Activated CD8-positive, alpha-beta memory T cell treated with anti-CD3 and anti-CD28 coated beads, Interleukin-2, amount 10 ng/mL, durations not matched to agents 7 days and 5 days (primary cell): Measurements from ENCODE around the gene LIMS1. TPM values are rescaled to one million over a fixed set of nuclear protein-coding genes. Genes with fewer than 3 reads are reported as not detected.
"Not testable (repeated sequence)": the region's sequence is repeated elsewhere in the genome, so short reads cannot be mapped to it uniquely, and the experiment has no call there.

Experiments used
- ATAC-seq: fragments of 150-1000 bp; cut with Tn5 transposase; one replicate; pipeline ENCODE4 v1.10.0; 2021; ENCODE audit warnings: moderate library complexity
- CTCF ChIA-PET: fragments of 350-600 bp; sonication (Branson Sonifier 250); formaldehyde crosslinking; loops from one replicate; lab custom pipeline; 2021; ENCODE audit warnings: antibody characterized with exemption; lab: Charles Lee
- DNase-seq: peaks from one replicate; pipeline ENCODE4 v3.0.0-alpha.2; 2020
- H3K27ac Mint-ChIP-seq: one replicate; pipeline ENCODE4 v1.8.0; 2021; ENCODE audit warnings: mild to moderate bottlenecking, mixed read lengths
- H3K27me3 Mint-ChIP-seq: one replicate; pipeline ENCODE4 v1.8.0; 2021; ENCODE audit warnings: mixed read lengths
- H3K36me3 Mint-ChIP-seq: one replicate; pipeline ENCODE4 v1.8.0; 2021; ENCODE audit warnings: mild to moderate bottlenecking, mixed read lengths
- H3K4me1 Mint-ChIP-seq: one replicate; pipeline ENCODE4 v1.8.0; 2021; ENCODE audit warnings: mixed read lengths
- H3K4me3 Mint-ChIP-seq: one replicate; pipeline ENCODE4 v1.8.0; 2021; ENCODE audit warnings: mild to moderate bottlenecking, moderate library complexity, mixed read lengths
- H3K9me3 Mint-ChIP-seq: one replicate; pipeline ENCODE4 v1.8.0; 2022; ENCODE audit warnings: low read depth, mixed read lengths
- total RNA-seq, 2 experiments: library from RNA; stranded (reverse); gene quantifications; one replicate each; pipeline ENCODE4 v1.2.3, GENCODE V29; 2021

Gene LIMS1, protein sequence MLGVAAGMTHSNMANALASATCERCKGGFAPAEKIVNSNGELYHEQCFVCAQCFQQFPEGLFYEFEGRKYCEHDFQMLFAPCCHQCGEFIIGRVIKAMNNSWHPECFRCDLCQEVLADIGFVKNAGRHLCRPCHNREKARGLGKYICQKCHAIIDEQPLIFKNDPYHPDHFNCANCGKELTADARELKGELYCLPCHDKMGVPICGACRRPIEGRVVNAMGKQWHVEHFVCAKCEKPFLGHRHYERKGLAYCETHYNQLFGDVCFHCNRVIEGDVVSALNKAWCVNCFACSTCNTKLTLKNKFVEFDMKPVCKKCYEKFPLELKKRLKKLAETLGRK
- total RNA-seq, result 10 to 100 TPM; 57.2 to 58.2 TPM

DNA sequence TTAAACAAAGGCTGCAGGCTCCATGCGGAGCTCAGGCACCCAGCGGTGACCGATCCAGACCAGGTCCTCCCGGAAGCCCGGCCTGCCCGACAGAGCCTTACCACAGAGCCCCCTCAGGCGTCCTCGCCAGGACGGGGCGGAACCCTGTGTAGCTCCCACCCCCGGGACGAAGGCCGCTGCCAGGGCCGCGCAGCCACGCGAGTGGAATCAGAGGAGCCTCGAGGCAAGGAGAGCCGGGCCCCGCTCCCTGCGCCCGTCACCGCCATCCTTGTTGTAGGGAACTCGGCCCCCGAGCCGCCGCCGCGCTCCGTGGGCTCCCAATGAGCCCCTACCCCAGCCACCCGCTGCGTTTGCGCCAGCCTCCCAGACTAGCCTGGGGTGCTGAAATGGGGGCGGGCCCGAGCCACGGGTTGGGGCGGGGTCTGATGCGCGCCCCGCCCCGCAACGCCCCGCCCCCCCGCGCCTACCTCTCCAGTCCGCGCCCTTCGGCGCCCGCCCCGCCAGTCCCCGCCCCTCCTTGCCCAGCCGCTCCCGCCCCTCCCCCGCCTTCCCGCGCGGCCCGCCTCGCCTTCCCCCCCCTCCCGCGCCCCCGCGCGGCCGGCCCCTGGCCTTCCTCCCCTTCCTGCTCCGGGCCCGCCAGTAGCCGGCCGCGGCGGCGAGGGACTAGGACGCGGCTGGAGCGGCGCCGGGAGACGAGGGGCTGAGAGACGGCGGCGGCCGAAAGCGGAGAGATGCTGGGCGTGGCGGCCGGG, at the start of gene LIMS1:
Gene LIMS1 (plus strand): TSS at position 639 of the 752 bp plus-strand sequence. CDS start 93 bp downstream, at position 732.
- peak within 1 kb of the TSS; percentile 94 for H3K4me3 Mint-ChIP-seq
- no peaks in the 10 kb centered on the region for H3K27me3 Mint-ChIP-seq
- H3K36me3 Mint-ChIP-seq, result peaks cover 12% of the 10 kb centered on the region
- peak within 1 kb of the TSS; percentile 96 for H3K27ac Mint-ChIP-seq
- CTCF ChIA-PET, result interaction anchor here (0.9 to 2.6 kb wide), 3 partner anchors 50 to 103 kb away, joined by 3 to 12 read pairs (median 5); no protein-coding TSS in a partner anchor
- H3K9me3 Mint-ChIP-seq, result no peaks in the 10 kb centered on the region
- DNase-seq (peak; percentile 90), ATAC-seq (peak; percentile 91)
- H3K4me1 Mint-ChIP-seq, result peaks cover 52% of the 10 kb centered on the region

DNA sequence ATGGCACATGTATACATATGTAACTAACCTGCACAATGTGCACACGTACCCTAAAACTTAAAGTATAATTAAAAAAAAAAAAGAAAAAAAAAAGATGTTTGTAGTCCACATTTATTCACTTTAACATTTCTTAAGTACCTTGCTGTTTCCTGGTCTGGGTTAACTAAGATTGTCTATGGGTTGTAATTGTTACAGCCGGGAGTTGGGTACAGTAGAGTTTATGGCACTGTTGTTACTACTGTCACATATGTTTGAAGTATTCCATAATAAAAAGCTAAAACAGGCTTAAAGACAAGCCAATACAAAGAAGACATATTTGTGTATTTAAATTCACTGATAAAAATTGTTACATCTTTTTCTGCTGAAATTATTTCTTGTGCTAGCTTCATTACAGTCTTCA, 49.0 kb upstream of the LIMS1 start:
- ATAC-seq (no peak), DNase-seq (no peak)
- H3K36me3 Mint-ChIP-seq, result peaks cover 48% of the 10 kb centered on the region
- no peaks in the 10 kb centered on the region for H3K27me3 Mint-ChIP-seq
- H3K4me3 Mint-ChIP-seq, result no peak overlapping the region
- H3K27ac Mint-ChIP-seq, result no peak overlapping the region
- CTCF ChIA-PET, result no interaction called here
- no peaks in the 10 kb centered on the region for H3K9me3 Mint-ChIP-seq
- no peaks in the 10 kb centered on the region for H3K4me1 Mint-ChIP-seq

DNA sequence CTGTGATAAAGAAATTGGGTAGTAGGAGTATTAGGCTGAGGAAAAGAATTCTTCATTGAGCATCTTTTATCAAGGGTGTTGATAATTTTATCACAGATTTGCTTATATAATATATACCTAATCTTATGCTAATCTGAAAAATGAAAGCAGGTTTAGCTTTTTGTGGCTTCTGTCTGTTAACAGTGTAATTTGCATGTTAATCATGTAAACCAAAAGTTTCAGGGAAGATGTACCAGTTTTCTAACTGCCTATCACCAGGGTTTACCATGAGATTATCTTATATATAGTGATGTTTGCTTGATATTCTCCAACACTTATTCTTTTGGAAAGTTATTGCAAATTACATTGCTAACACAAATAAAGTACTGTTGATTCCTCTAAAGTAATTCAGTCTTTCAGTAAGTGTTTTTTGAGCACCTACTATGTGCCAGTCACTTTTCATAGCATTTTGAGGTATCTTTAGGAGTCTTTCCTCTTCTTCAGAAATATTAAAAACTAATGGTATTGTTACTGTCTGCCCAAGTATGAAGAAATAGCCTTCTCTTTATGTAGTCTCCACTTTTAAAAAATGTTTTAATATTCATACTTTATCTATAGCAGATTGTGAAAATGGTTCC, 43.7 kb upstream of the LIMS1 start:
- Mint-ChIP-seq H3K4me3 (no peak overlapping the region), H3K4me1 (peaks cover 4% of the 10 kb centered on the region), H3K27me3 (no peaks in the 10 kb centered on the region), H3K27ac (no peak overlapping the region), H3K36me3 (peaks cover 33% of the 10 kb centered on the region), H3K9me3 (no peaks in the 10 kb centered on the region)
- ATAC-seq (no peak), DNase-seq (no peak)
- CTCF ChIA-PET, result no interaction called here

DNA sequence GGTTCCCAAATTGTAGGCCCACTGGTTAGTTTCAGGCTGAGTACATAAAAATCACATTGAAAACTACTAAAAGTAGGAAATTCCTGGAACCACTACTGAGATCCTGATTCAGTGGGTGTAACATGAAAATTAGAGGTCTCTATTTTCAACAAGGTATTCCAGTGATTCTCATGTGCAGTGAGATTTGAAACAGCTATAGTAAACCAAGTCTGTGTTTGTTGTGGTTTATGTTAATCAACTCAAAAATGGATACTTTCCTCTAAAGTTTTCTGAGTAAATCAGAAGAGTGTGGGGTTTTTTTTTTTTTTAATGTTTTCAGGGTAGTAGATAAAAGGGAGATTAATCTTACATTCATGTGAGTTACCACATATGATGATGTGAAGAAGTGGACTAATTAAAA, 42.4 kb upstream of the LIMS1 start:
- H3K4me1 Mint-ChIP-seq, result peaks cover 4% of the 10 kb centered on the region
- peaks cover 31% of the 10 kb centered on the region for H3K36me3 Mint-ChIP-seq
- no peak overlapping the region for H3K4me3 Mint-ChIP-seq
- ATAC-seq, result no peak
- CTCF ChIA-PET, result interaction anchor here (0.5 kb wide), 1 partner anchor 254 kb away, joined by 3 read pairs; no protein-coding TSS in a partner anchor
- H3K27ac Mint-ChIP-seq, result no peak overlapping the region
- no peaks in the 10 kb centered on the region for H3K27me3 Mint-ChIP-seq
- H3K9me3 Mint-ChIP-seq, result no peaks in the 10 kb centered on the region
- DNase-seq, result no peak

DNA sequence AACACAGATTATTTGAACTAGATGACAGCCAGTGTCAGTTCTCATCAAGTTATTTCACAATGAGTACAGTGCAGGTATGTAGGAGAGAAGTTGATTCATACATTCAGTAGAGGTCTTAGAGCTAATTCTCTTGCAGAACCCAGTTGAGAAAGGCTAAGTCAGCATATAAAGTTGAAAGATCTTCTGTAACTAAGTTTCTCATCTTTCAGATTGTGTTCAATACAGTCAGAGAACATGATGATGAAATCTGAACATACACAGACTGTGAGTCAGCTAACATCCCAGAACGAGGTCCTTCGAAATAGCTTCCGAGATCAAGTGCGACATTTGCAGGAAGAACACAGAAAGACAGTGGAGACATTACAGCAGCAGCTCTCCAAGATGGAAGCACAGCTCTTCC, 41.9 kb upstream of the LIMS1 start:
- Mint-ChIP-seq H3K27me3 (no peaks in the 10 kb centered on the region), H3K27ac (no peak overlapping the region), H3K9me3 (no peaks in the 10 kb centered on the region), H3K4me1 (peaks cover 4% of the 10 kb centered on the region), H3K36me3 (peaks cover 34% of the 10 kb centered on the region), H3K4me3 (no peak overlapping the region)
- ATAC-seq (no peak), DNase-seq (no peak)
- CTCF ChIA-PET, result no interaction called here

DNA sequence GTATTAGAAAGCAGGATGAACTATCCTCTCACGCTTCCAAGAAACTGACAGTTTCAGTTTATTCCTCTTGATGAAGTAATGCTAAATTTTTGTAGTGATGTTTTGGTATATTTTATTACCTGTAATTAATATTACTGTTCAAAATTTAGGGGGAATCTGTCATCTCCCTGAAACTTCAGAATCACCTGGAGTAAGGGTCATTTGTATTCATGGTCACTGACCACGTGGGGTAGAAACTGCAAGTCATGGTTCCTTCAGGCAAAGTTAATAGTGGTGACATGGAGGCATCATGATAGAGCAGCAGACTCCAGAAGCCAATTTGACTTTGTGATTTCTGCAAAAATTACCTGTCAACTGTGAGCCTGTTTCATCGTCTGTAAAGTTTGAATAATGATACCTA, 38.1 kb upstream of the LIMS1 start:
- H3K27me3 Mint-ChIP-seq, H3K9me3 Mint-ChIP-seq, CTCF ChIA-PET, DNase-seq, H3K4me1 Mint-ChIP-seq, H3K4me3 Mint-ChIP-seq, H3K27ac Mint-ChIP-seq, ATAC-seq: not testable (repeated sequence)
- H3K36me3 Mint-ChIP-seq, result peaks cover 39% of the 10 kb centered on the region

DNA sequence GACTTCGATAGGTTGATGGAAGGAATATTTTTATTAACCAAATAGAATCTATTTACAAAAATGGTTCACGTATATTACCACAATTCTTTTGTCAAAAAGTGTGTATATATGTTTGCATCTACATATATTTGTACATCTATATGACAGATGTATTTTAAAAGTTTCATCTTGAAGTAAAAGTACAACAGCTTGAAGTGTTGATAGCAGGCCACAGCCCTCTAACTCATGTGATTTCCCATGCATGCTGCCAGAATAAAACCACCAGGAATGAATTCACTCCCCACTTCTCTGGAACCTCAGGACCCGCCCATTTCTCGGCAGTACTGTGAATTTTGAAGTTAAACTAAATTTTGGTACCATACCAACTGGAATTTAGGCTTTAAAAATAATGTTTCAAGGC, 26.6 kb upstream of the LIMS1 start:
- CTCF ChIA-PET, H3K4me3 Mint-ChIP-seq, DNase-seq, H3K4me1 Mint-ChIP-seq, H3K27me3 Mint-ChIP-seq, H3K9me3 Mint-ChIP-seq, H3K27ac Mint-ChIP-seq, ATAC-seq: not testable (repeated sequence)
- peaks cover 36% of the 10 kb centered on the region for H3K36me3 Mint-ChIP-seq

DNA sequence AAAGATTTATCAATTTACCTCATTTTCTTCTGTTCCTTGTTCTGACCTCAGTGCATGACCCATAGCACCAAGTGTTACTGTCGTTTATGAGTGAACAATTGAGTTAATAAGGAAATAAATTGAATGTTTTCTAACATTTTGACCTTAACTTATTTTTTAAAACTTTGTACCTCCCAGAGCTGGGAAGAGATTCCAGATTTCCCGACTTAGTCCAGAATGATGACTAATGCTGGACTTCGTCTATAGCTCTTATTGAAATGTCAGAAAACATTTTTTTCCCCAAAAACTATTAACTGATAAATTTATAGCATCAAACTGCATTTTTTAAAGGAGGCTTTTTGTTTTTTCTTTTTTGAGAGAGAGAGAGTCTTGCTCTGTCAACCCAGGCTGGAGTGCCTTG, 21.8 kb upstream of the LIMS1 start:
- CTCF ChIA-PET, result interaction anchor here (0.6 kb wide), 1 partner anchor 45 kb away, joined by 3 read pairs; no protein-coding TSS in a partner anchor
- not testable (repeated sequence) for H3K9me3 Mint-ChIP-seq

DNA sequence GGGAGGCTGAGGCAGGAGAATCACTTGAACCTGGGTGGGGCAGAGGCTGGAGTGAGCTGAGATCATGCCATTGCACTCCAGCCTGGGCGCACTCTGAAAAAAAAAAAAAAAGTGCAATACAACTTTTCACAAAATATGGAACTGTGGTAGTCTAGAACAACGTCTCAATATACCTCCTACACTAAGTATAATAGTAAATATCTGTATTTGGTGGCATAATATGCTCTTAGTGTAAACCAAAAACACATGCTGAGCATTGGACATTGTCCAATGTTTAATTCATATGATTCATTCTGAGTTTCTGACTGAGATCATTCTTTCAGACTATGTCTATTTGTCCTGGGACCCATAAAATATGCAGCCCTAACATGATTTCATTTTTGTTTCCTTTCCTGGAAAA, 19.8 kb upstream of the LIMS1 start:
- H3K27ac Mint-ChIP-seq, DNase-seq, H3K4me3 Mint-ChIP-seq, CTCF ChIA-PET, H3K36me3 Mint-ChIP-seq, H3K9me3 Mint-ChIP-seq, H3K4me1 Mint-ChIP-seq, ATAC-seq, H3K27me3 Mint-ChIP-seq: not testable (repeated sequence)

More for the DNA sequence above, 21.8 kb upstream of the LIMS1 start:
- not testable (repeated sequence) for ATAC-seq, H3K4me1 Mint-ChIP-seq, DNase-seq, H3K4me3 Mint-ChIP-seq, H3K27ac Mint-ChIP-seq, H3K27me3 Mint-ChIP-seq
- H3K36me3 Mint-ChIP-seq, result peaks cover 11% of the 10 kb centered on the region

DNA sequence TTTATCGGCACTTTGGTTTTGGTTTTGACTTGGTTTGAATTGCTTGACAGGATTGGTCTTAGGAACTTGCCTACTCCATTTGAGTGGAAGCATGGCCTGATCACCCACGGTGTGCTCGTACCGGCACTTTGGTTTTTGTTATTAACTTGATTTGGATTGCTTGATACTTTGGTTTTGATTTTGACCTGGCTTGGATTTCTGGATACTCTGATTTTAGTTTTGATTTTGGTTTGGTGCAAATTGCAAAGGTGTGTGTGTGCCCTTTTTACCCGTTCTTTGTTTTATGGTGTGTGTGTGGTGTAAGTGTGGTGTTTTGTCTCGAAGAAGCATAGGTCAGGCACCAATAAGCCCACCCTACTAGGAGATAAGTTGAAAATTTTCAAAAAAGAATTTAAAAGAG, 9.6 kb upstream of the LIMS1 start:
- H3K27me3 Mint-ChIP-seq, H3K4me3 Mint-ChIP-seq, H3K36me3 Mint-ChIP-seq: not testable (repeated sequence)

DNA sequence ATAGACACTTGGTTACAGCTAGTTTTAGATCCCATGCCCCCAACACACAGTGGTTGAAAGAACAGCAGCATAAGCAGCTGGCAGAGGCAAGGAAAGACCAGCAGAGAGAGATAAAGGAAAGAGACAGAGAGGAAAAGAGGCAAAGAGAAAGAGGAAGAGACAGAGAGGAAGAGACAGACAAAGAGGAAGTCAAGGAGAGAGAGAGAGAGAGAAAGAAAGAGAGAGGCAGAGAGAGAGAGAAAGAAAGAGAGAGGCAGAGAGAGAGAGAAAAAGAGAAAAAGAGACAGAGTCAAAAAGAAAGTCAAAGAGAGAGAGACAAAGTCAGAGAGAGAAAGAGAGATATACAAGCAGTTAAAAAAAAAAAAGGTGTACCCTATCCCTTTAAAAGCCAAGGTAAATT, 9.0 kb upstream of the LIMS1 start:
- H3K27ac Mint-ChIP-seq, result peak overlapping the region; percentile 46
- H3K27me3 Mint-ChIP-seq, ATAC-seq: not testable (repeated sequence)

More for the DNA sequence above, 9.6 kb upstream of the LIMS1 start:
- H3K27ac Mint-ChIP-seq, H3K9me3 Mint-ChIP-seq, ATAC-seq, CTCF ChIA-PET, DNase-seq, H3K4me1 Mint-ChIP-seq: not testable (repeated sequence)

DNA sequence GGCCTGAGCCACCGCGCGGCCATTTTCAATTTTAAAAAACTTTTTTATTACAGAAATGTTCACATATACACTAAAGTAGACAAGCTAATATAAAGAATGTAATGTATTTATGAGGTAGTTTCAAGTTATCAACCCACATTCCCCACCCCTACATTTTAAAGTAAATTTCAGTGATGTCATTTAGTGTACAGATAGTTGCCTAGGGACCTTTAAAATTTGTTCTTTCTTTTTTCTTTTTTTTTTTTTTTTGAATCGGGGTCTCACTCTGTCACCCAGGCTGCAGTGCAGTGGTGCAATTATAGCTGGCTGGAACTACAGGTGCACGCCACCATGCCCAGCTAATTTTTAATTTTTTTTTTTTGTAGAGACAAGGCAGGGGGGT, 2.6 kb upstream of the LIMS1 start:
- ATAC-seq, result no peak
- Mint-ChIP-seq H3K9me3 (no peaks in the 10 kb centered on the region), H3K4me3 (no peak overlapping the region), H3K36me3 (peaks cover 7% of the 10 kb centered on the region), H3K27me3 (no peaks in the 10 kb centered on the region), H3K4me1 (peaks cover 36% of the 10 kb centered on the region), H3K27ac (peak overlapping the region; percentile 88)
- CTCF ChIA-PET, result no interaction called here
- no peak for DNase-seq

More for the DNA sequence above, 9.0 kb upstream of the LIMS1 start:
- H3K36me3 Mint-ChIP-seq, H3K9me3 Mint-ChIP-seq, DNase-seq, CTCF ChIA-PET: not testable (repeated sequence)
- H3K4me1 Mint-ChIP-seq, result peaks cover 10% of the 10 kb centered on the region
- peak overlapping the region; percentile 7 for H3K4me3 Mint-ChIP-seq

DNA sequence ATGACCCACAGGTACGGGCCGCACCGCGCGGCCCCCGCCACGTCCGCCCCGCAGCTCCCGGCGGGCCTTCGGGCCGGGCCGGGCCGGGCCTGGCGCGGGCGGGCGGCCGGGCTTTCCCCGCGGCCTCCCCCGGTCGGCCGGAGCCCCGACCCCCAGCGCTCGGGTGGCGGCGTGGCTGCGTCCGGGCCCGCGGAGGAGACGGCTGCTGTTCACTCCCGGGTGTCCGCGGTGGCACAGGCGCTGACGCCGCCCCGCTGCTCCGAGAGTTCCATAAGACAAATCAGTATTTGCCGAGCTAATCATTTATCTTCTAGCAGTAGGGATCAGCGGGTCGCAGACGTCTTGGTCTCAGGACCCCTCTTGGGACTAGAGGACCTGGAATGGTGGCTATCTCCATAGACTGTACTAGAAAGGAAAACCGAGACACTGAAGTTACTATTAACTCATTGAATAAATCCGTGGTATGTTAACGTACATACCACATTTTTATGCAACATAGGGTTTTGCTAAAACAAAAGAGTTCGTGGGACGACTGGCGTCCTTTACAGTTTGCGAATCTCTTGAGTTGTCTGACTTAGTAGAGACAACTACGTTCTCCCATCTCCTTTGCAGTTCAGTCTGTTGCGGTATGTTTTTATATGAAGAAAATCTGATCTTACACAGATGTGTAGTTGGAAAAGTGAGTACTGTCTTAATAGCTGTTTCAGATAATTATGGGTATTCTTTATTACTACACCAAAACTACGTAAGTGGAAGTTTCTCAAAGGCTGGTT, 500 bp downstream of the LIMS1 start:
- Mint-ChIP-seq H3K9me3 (no peaks in the 10 kb centered on the region), H3K36me3 (peaks cover 14% of the 10 kb centered on the region), H3K4me1 (peaks cover 52% of the 10 kb centered on the region), H3K27me3 (no peaks in the 10 kb centered on the region), H3K4me3 (peak overlapping the region; percentile 94), H3K27ac (peak overlapping the region; percentile 86)
- CTCF ChIA-PET, result interaction anchor here (1.1 to 2.6 kb wide), 3 partner anchors 50 to 184 kb away, joined by 3 to 12 read pairs (median 3); partner anchors contain the start of gene RANBP2
- peak; percentile 64 for DNase-seq
- ATAC-seq, result no peak
